Mammary epithelial cell (primary cell): ENCODE measurements around the gene CCDC92B.

ENCODE experiments used
- EZH2 ChIP-seq: IDR thresholded peaks from 2 replicates; pipeline ENCODE4 v1.6.1; 2012; ENCODE audit warnings: low read length, inconsistent platforms, borderline replicate concordance
- TF ChIP-seq, protein P1 (sequence below), 2 donors: IDR thresholded peaks in 1 of 2; conservative IDR thresholded peaks in 1 of 2; 2 replicates each; pipeline ENCODE4 v1.5.1; 2011 to 2012; ENCODE audit warnings: inconsistent platforms in 2 of 2, low read length in 2 of 2, mild to moderate bottlenecking in 2 of 2, control low read depth in 1 of 2, low read depth in 1 of 2; ENCODE audit not compliant: insufficient read depth in 1 of 2; ENCODE audit errors: extremely low read depth in 1 of 2

DNA sequence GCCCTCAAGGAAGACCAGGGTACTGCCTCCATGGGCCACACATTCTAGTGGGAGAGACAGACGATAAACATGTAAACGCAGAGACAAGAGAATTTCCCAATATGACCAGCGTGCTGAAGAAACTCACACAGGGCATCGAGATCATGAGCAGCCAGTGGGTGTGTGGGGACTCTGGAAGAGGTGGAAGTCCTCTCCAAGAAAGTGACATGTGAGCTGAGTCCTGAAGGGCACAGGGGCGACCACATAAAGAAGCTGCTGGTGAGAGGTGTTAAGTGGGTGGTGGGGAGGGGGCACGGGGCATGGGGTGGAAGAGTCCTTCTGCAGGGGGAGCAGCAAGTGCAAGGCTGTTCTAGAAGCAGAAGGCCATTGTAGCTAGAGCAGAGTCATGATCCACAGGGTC lies 25.8 kb upstream of the CCDC92B start:
- TF ChIP-seq, protein P1, sequence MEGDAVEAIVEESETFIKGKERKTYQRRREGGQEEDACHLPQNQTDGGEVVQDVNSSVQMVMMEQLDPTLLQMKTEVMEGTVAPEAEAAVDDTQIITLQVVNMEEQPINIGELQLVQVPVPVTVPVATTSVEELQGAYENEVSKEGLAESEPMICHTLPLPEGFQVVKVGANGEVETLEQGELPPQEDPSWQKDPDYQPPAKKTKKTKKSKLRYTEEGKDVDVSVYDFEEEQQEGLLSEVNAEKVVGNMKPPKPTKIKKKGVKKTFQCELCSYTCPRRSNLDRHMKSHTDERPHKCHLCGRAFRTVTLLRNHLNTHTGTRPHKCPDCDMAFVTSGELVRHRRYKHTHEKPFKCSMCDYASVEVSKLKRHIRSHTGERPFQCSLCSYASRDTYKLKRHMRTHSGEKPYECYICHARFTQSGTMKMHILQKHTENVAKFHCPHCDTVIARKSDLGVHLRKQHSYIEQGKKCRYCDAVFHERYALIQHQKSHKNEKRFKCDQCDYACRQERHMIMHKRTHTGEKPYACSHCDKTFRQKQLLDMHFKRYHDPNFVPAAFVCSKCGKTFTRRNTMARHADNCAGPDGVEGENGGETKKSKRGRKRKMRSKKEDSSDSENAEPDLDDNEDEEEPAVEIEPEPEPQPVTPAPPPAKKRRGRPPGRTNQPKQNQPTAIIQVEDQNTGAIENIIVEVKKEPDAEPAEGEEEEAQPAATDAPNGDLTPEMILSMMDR (conservative IDR thresholded peaks at IDR 0.05 in 1 of 2, IDR thresholded peaks at IDR 0.05 in 1 of 2; ENCODE audit: extremely low read depth in 1 of 2, insufficient read depth in 1 of 2, low read depth in 1 of 2, low read length in 2 of 2) = no peak
- TF ChIP-seq EZH2 = no peak
